GM18502 (cell line): ENCODE data around the gene BUD23.
A peak's percentile ranks its signal among the peaks of the same experiment; 100 is the strongest.
"Not testable (repeated sequence)": the region's sequence is repeated elsewhere in the genome, so short reads cannot be mapped to it uniquely, and the experiment has no call there.

Experiments used
- ATAC-seq: cut with Tn5 transposase; IDR thresholded peaks from one replicate; pipeline ENCODE4 v1.9.1; 2021; ENCODE audit warnings: mild to moderate bottlenecking; ENCODE audit not compliant: unreplicated experiment, poor library complexity

Gene BUD23

GRCh38 chr7:73717025-73717807 is 33.8 kb downstream of the BUD23 start:
- ATAC-seq = no peak

GRCh38 chr7:73717991-73718405 is 34.6 kb downstream of the BUD23 start:
- no peak for ATAC-seq

GRCh38 chr7:73718438-73718881 is 35.1 kb downstream of the BUD23 start:
- ATAC-seq = no peak

- peak; percentile 73 for ATAC-seq
These were observed 35.8 kb downstream of the BUD23 start, which contains the start of gene STX1A for GRCh38 chr7:73718905-73719805. Gene STX1A (minus strand): TSS chr7:73719669. CDS start chr7:73719631, 38 bp downstream.

- ATAC-seq = peak; percentile 3
These were observed 36.4 kb downstream of the BUD23 start for GRCh38 chr7:73719806-73720169.

GRCh38 chr7:73720443-73720842 is 37.0 kb downstream of the BUD23 start:
- ATAC-seq = not testable (repeated sequence)

GRCh38 chr7:73721377-73721817 is 38.0 kb downstream of the BUD23 start:
- ATAC-seq = no peak

GRCh38 chr7:73722182-73722581 is 38.8 kb downstream of the BUD23 start:
- not testable (repeated sequence) for ATAC-seq

- ATAC-seq = no peak
These were observed 39.4 kb downstream of the BUD23 start for GRCh38 chr7:73722785-73723184.

- no peak for ATAC-seq
These were observed 40.4 kb downstream of the BUD23 start for GRCh38 chr7:73723813-73724212.

- no peak for ATAC-seq
These were observed 42.7 kb downstream of the BUD23 start for GRCh38 chr7:73726083-73726466.

- no peak for ATAC-seq
These were observed 44.6 kb downstream of the BUD23 start for GRCh38 chr7:73727952-73728351.

GRCh38 chr7:73728551-73728950 is 45.2 kb downstream of the BUD23 start:
- no peak for ATAC-seq

- no peak for ATAC-seq
These were observed 47.1 kb downstream of the BUD23 start for GRCh38 chr7:73730485-73730884.

- no peak for ATAC-seq
These were observed 49.0 kb downstream of the BUD23 start for GRCh38 chr7:73732397-73732796.

GRCh38 chr7:73734619-73735527 is 51.5 kb downstream of the BUD23 start:
- ATAC-seq = peak; percentile 52

GRCh38 chr7:73735528-73735905 is 52.1 kb downstream of the BUD23 start:
- no peak for ATAC-seq

- no peak for ATAC-seq
These were observed 53.5 kb downstream of the BUD23 start for GRCh38 chr7:73736885-73737284.

GRCh38 chr7:73737491-73738219 is 54.3 kb downstream of the BUD23 start:
- ATAC-seq = no peak
